T-cell (primary cell): ENCODE measurements around the gene TAPBPL. TPM values are rescaled to one million over a fixed set of nuclear protein-coding genes. Genes with fewer than 3 reads are reported as not detected.

Source experiments
- ATAC-seq, 4 experiments: fragments of 200-7000 bp in 3 of 4; fragments of 150-1000 bp in 1 of 4; cut with Tn5 transposase; replicated peaks in 1 of 4; 1 replicate in 3 of 4; 2 replicates in 1 of 4; pipeline ENCODE4 v1.10.0; 2021; ENCODE audit warnings: moderate library complexity in 3 of 4, mild to moderate bottlenecking in 2 of 4, moderate number of reproducible peaks in 1 of 4
- CTCF ChIA-PET, 2 donors: fragments of 300-600 bp; sonication (Branson Sonifier 250); formaldehyde crosslinking; loops; one replicate each; lab custom pipeline; 2022; ENCODE audit warnings: antibody characterized with exemption in 2 of 2; lab: Charles Lee
- POLR2A ChIA-PET, 2 donors: fragments of 300-600 bp; sonication (Branson Sonifier 250); formaldehyde crosslinking; loops; one replicate each; lab custom pipeline; 2022; ENCODE audit warnings: antibody characterized with exemption in 2 of 2; lab: Charles Lee
- DNase-seq, 35 experiments: peaks; one replicate each; pipeline versions ENCODE4 v3.0.0 to v3.0.0-alpha.2; 2013 to 2023
- H3K27ac ChIP-seq: one replicate; pipeline ENCODE4 v1.5.1; 2013; ENCODE audit warnings: low read length
- H3K27me3 ChIP-seq, 2 experiments: replicated peaks in 1 of 2; 1 replicate in 1 of 2; 2 replicates in 1 of 2; pipeline versions ENCODE4 v1.6.1 to v1.7.0; 2013; ENCODE audit warnings: low read length in 1 of 2, mixed read lengths in 1 of 2; ENCODE audit not compliant: control insufficient read depth in 2 of 2, insufficient read depth in 2 of 2; ENCODE audit errors: extremely low read depth in 1 of 2
- H3K36me3 ChIP-seq, 2 donors: 1 replicate in 1 of 2; 2 replicates in 1 of 2; pipeline versions ENCODE4 v1.6.1 to v1.7.0; 2013; ENCODE audit warnings: low read length in 1 of 2; ENCODE audit not compliant: control insufficient read depth in 2 of 2, insufficient read depth in 1 of 2; ENCODE audit errors: extremely low read depth in 1 of 2
- H3K4me1 ChIP-seq, 2 experiments: 1 replicate in 1 of 2; 2 replicates in 1 of 2; pipeline versions ENCODE4 v1.6.1 to v1.7.0; 2013; ENCODE audit warnings: low read length in 2 of 2, mixed read lengths in 1 of 2; ENCODE audit not compliant: insufficient read depth in 2 of 2, control insufficient read depth in 1 of 2; ENCODE audit errors: extremely low read depth in 1 of 2
- H3K4me3 ChIP-seq, 2 donors: 1 replicate in 1 of 2; 2 replicates in 1 of 2; pipeline versions ENCODE4 v1.5.1 to v1.7.0; 2013; ENCODE audit warnings: mild to moderate bottlenecking in 2 of 2, low read length in 1 of 2, moderate library complexity in 1 of 2; ENCODE audit not compliant: control insufficient read depth in 1 of 2; ENCODE audit errors: extremely low read depth in 1 of 2
- H3K9me3 ChIP-seq: 2 replicates; pipeline ENCODE4 v1.7.0; 2013
- H3K27ac Mint-ChIP-seq, 2 donors: one replicate each; pipeline ENCODE4 v1.8.0; 2020 to 2021; ENCODE audit warnings: mild to moderate bottlenecking in 2 of 2, mixed read lengths in 2 of 2
- H3K27me3 Mint-ChIP-seq, 2 donors: one replicate each; pipeline ENCODE4 v1.8.0; 2021 to 2022; ENCODE audit warnings: mixed read lengths in 2 of 2
- H3K36me3 Mint-ChIP-seq: one replicate; pipeline ENCODE4 v1.8.0; 2021; ENCODE audit warnings: mixed read lengths
- H3K4me1 Mint-ChIP-seq, 3 donors: one replicate each; pipeline ENCODE4 v1.8.0; 2020 to 2022; ENCODE audit warnings: mixed read lengths in 3 of 3, mild to moderate bottlenecking in 1 of 3
- H3K4me3 Mint-ChIP-seq, 3 donors: one replicate each; pipeline ENCODE4 v1.8.0; 2020 to 2022; ENCODE audit warnings: mild to moderate bottlenecking in 3 of 3, mixed read lengths in 3 of 3, moderate library complexity in 3 of 3
- H3K9me3 Mint-ChIP-seq, 3 donors: one replicate each; pipeline ENCODE4 v1.8.0; 2020 to 2022; ENCODE audit warnings: mixed read lengths in 3 of 3
- WGBS: methylation state at CpG from one replicate; pipeline ENCODE4 v1.1.5; 2013; ENCODE audit warnings: missing lambda C conversion rate; ENCODE audit not compliant: insufficient coverage; 5-methylcytosine and 5-hydroxymethylcytosine counted together
- total RNA-seq, 35 experiments: library from RNA in 6 of 35; stranded (reverse) in 6 of 35; fragments of 120-200 nt in 1 of 35; gene quantifications; one replicate each; pipeline versions ENCODE4 v1.2.1 to v1.2.4 and lab custom pipeline; 2013 to 2026

The TAPBPL gene
- total RNA-seq, 5 donors from 2014 or later (not counting 1 experiment from before 2014, with no cell fraction given) = 22.6 to 77.0 (median 60.3) TPM

- Mint-ChIP-seq H3K27ac (peak overlapping the region; percentile 95 to 97), H3K27me3 (no peaks in the 10 kb centered on the region), H3K4me1 (peaks cover 47 to 72% (median 63%) of the 10 kb centered on the region in 3 donors), H3K4me3 (peak overlapping the region in 1 of 3 donors; percentile 99), H3K36me3 (peaks cover 10% of the 10 kb centered on the region), H3K9me3 (no peaks in the 10 kb centered on the region)
- no peaks in the 10 kb centered on the region for H3K9me3 ChIP-seq
- ChIA-PET CTCF (interaction anchor here (0.6 to 2.7 kb wide), 6 partner anchors 18 to 281 kb away, joined by 3 to 11 read pairs (median 5); partner anchors contain the start of genes COPS7A (in 1 of the 2) and VAMP1 (in 1 of the 2)), POLR2A (interaction anchor here (0.5 to 0.9 kb wide), 5 partner anchors 13 to 1213 kb away, joined by 3 to 8 read pairs (median 5); no protein-coding TSS in a partner anchor)
- no peak for DNase-seq
- peaks cover 0 to 7% of the 10 kb centered on the region in 2 donors for H3K36me3 ChIP-seq
- H3K4me1 ChIP-seq = peaks cover 23 to 43% of the 10 kb centered on the region in 2 experiments
- ATAC-seq = no peak
- H3K27ac ChIP-seq = peak overlapping the region; percentile 77
- no peak overlapping the region for H3K4me3 ChIP-seq
- H3K27me3 ChIP-seq = no peaks in the 10 kb centered on the region
- 74% methylated on average over 4 of the region's 9 CpGs for WGBS
These were observed 9.0 kb upstream of the TAPBPL start for GRCh38 chr12:6442836-6443235.

- H3K27ac ChIP-seq = peak overlapping the region; percentile 77
- no peaks in the 10 kb centered on the region for H3K27me3 ChIP-seq
- ChIA-PET POLR2A (interaction anchor here (0.5 to 1.0 kb wide), 3 partner anchors 12 to 28 kb away, joined by 3 to 7 read pairs (median 4); no protein-coding TSS in a partner anchor), CTCF (interaction anchor here (0.6 to 2.3 kb wide), 6 partner anchors 10 to 120 kb away, joined by 3 to 17 read pairs (median 3); partner anchors contain the start of gene VAMP1 (in 1 of the 2))
- H3K4me1 ChIP-seq = peaks cover 28 to 48% of the 10 kb centered on the region in 2 experiments
- no peak overlapping the region for H3K4me3 ChIP-seq
- ATAC-seq (peak in 2 of 4 experiments; percentile 15 to 17), DNase-seq (peak in 2 of 35 experiments; percentile 25 to 45)
- H3K4me3 Mint-ChIP-seq = peak overlapping the region; percentile 98 to 99 (median 99)
- H3K9me3 Mint-ChIP-seq = no peaks in the 10 kb centered on the region
- peaks cover 0 to 11% of the 10 kb centered on the region in 2 donors for H3K36me3 ChIP-seq
- no peaks in the 10 kb centered on the region for H3K27me3 Mint-ChIP-seq
- WGBS = 47% methylated on average over 5 of the region's 9 CpGs
- peak overlapping the region; percentile 95 to 97 for H3K27ac Mint-ChIP-seq
- peaks cover 14% of the 10 kb centered on the region for H3K36me3 Mint-ChIP-seq
- H3K4me1 Mint-ChIP-seq = peaks cover 53 to 78% (median 69%) of the 10 kb centered on the region in 3 donors
- H3K9me3 ChIP-seq = no peaks in the 10 kb centered on the region
These were observed 8.4 kb upstream of the TAPBPL start for GRCh38 chr12:6443361-6443983.

GRCh38 chr12:6444031-6444430, 7.8 kb upstream of the TAPBPL start:
- H3K27me3 ChIP-seq = no peaks in the 10 kb centered on the region
- no peaks in the 10 kb centered on the region for H3K9me3 ChIP-seq
- ChIA-PET CTCF (interaction anchor here (0.9 to 2.3 kb wide), 6 partner anchors 9 to 21 kb away, joined by 3 to 17 read pairs (median 3); no protein-coding TSS in a partner anchor), POLR2A (interaction anchor here (0.9 to 1.0 kb wide), 2 partner anchors 16 to 27 kb away, joined by 4 to 7 read pairs; no protein-coding TSS in a partner anchor)
- H3K4me1 ChIP-seq = peaks cover 28 to 48% of the 10 kb centered on the region in 2 experiments
- Mint-ChIP-seq H3K27me3 (no peaks in the 10 kb centered on the region), H3K4me3 (peak overlapping the region; percentile 98 to 99 (median 99)), H3K9me3 (no peaks in the 10 kb centered on the region), H3K4me1 (peaks cover 56 to 78% (median 75%) of the 10 kb centered on the region in 3 donors), H3K36me3 (peaks cover 14% of the 10 kb centered on the region), H3K27ac (peak overlapping the region; percentile 95 to 97)
- no peak for DNase-seq
- no peak overlapping the region for H3K4me3 ChIP-seq
- peak overlapping the region; percentile 77 for H3K27ac ChIP-seq
- peaks cover 0 to 11% of the 10 kb centered on the region in 2 donors for H3K36me3 ChIP-seq
- ATAC-seq = no peak
- 61% methylated on average over 2 of the region's 4 CpGs for WGBS

- POLR2A ChIA-PET = interaction anchor here (0.6 to 1.5 kb wide), 5 partner anchors 15 to 89 kb away, joined by 3 to 8 read pairs (median 4); no protein-coding TSS in a partner anchor
- H3K27me3 ChIP-seq = no peaks in the 10 kb centered on the region
- peaks cover 3 to 13% of the 10 kb centered on the region in 2 donors for H3K36me3 ChIP-seq
- DNase-seq = peak in 9 of 35 experiments; percentile 25 to 76 (median 44)
- peak within 1 kb of the TSS; percentile 98 to 99 (median 99) for H3K4me3 Mint-ChIP-seq
- H3K27ac Mint-ChIP-seq = peak within 1 kb of the TSS; percentile 95 to 97
- peak; percentile 79 to 87 (median 82) for ATAC-seq
- WGBS = 12% methylated on average over 10 of the region's 16 CpGs
- H3K36me3 Mint-ChIP-seq = peaks cover 14% of the 10 kb centered on the region
- peaks cover 28 to 58% of the 10 kb centered on the region in 2 experiments for H3K4me1 ChIP-seq
- peaks cover 58 to 78% (median 78%) of the 10 kb centered on the region in 3 donors for H3K4me1 Mint-ChIP-seq
- H3K27me3 Mint-ChIP-seq = no peaks in the 10 kb centered on the region
- no peaks in the 10 kb centered on the region for H3K9me3 Mint-ChIP-seq
- H3K9me3 ChIP-seq = no peaks in the 10 kb centered on the region
- CTCF ChIA-PET = interaction anchor here (0.5 to 2.3 kb wide), 7 partner anchors 10 to 216 kb away, joined by 3 to 17 read pairs (median 3); no protein-coding TSS in a partner anchor
- peak within 1 kb of the TSS; percentile 80 to 97 for H3K4me3 ChIP-seq
- peak within 1 kb of the TSS; percentile 77 for H3K27ac ChIP-seq
These were observed 6.8 kb upstream of the TAPBPL start, which contains the start of gene CD27 for GRCh38 chr12:6444704-6445688. Gene CD27 (plus strand): TSS chr12:6444955. CDS start chr12:6445096, 141 bp downstream.

GRCh38 chr12:6450091-6450868, 1.6 kb upstream of the TAPBPL start:
- Mint-ChIP-seq H3K27me3 (no peaks in the 10 kb centered on the region), H3K36me3 (peaks cover 44% of the 10 kb centered on the region), H3K4me1 (peaks cover 71 to 89% (median 76%) of the 10 kb centered on the region in 3 donors), H3K27ac (peak overlapping the region; percentile 99 to 100), H3K4me3 (peak overlapping the region; percentile 11 to 99 (median 97)), H3K9me3 (no peaks in the 10 kb centered on the region)
- peaks cover 15 to 52% of the 10 kb centered on the region in 2 donors for H3K36me3 ChIP-seq
- ChIA-PET POLR2A (interaction anchor here in 1 of 2 donors (0.6 kb wide), 1 partner anchor 17 kb away, joined by 5 read pairs; no protein-coding TSS in a partner anchor), CTCF (interaction anchor here in 1 of 2 donors (3.5 kb wide), 1 partner anchor 11 kb away, joined by 24 read pairs; no protein-coding TSS in a partner anchor)
- peak overlapping the region in 1 of 2 donors; percentile 15 for H3K4me3 ChIP-seq
- no peaks in the 10 kb centered on the region for H3K27me3 ChIP-seq
- peak overlapping the region; percentile 98 for H3K27ac ChIP-seq
- DNase-seq (no peak), ATAC-seq (no peak)
- H3K9me3 ChIP-seq = no peaks in the 10 kb centered on the region
- H3K4me1 ChIP-seq = peaks cover 33 to 76% of the 10 kb centered on the region in 2 experiments
- 79% methylated on average over 10 of the region's 16 CpGs for WGBS
